Central memory CD8-positive, alpha-beta T cell (primary cell): Measurements from ENCODE around the gene SUPT3H.
"Not testable (repeated sequence)": the region's sequence is repeated elsewhere in the genome, so short reads cannot be mapped to it uniquely, and the experiment has no call there.

Experiments used
- ATAC-seq: fragments of 150-1000 bp; cut with Tn5 transposase; replicated peaks from 2 replicates; pipeline ENCODE4 v1.10.0; 2022; ENCODE audit warnings: mild to moderate bottlenecking, moderate FRiP score, moderate number of reproducible peaks; ENCODE audit not compliant: poor library complexity, severe bottlenecking; ENCODE audit errors: extremely low read depth
- DNase-seq, 2 donors: peaks; one replicate each; pipeline ENCODE4 v3.0.0; 2021; ENCODE audit warnings: low spot score in 2 of 2
- H3K27ac Mint-ChIP-seq: one replicate; pipeline ENCODE4 v1.8.0; 2022; ENCODE audit warnings: low read depth, mild to moderate bottlenecking, moderate library complexity, mixed read lengths
- H3K27me3 Mint-ChIP-seq: one replicate; pipeline ENCODE4 v1.8.0; 2022; ENCODE audit warnings: mixed read lengths
- H3K36me3 Mint-ChIP-seq: one replicate; pipeline ENCODE4 v1.8.0; 2022; ENCODE audit warnings: mild to moderate bottlenecking, moderate library complexity, mixed read lengths; ENCODE audit not compliant: insufficient read depth
- H3K4me1 Mint-ChIP-seq: one replicate; pipeline ENCODE4 v1.8.0; 2022; ENCODE audit warnings: mixed read lengths
- H3K4me3 Mint-ChIP-seq: one replicate; pipeline ENCODE4 v1.8.0; 2022; ENCODE audit warnings: mild to moderate bottlenecking, moderate library complexity, mixed read lengths
- H3K9me3 Mint-ChIP-seq: one replicate; pipeline ENCODE4 v1.8.0; 2022; ENCODE audit warnings: mixed read lengths

SUPT3H gene

DNA sequence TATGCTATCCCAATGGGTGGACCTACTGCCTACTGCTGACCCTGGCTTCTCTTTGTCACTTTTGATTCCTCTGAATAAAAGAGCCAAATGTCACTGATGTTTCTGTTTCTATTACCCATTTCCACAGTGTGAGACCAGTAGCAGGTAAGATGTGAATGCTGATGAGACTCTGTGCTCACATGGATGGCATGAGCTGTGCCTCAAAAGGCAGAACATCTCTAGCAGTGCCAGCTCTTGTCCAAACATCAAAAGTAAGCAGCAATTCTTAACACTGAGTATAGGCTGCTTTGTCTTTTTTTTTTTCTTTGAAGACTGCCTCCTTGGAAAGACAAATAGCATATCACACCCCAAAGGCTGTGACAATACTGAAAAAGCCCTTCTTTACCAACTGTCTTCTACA is 508.8 kb downstream of the SUPT3H start:
- no peak overlapping the region for H3K27ac Mint-ChIP-seq
- H3K27me3 Mint-ChIP-seq: no peaks in the 10 kb centered on the region
- peaks cover 20% of the 10 kb centered on the region for H3K4me1 Mint-ChIP-seq
- no peaks in the 10 kb centered on the region for H3K36me3 Mint-ChIP-seq
- DNase-seq (no peak), ATAC-seq (no peak)
- no peak overlapping the region for H3K4me3 Mint-ChIP-seq
- H3K9me3 Mint-ChIP-seq: peaks cover 11% of the 10 kb centered on the region

DNA sequence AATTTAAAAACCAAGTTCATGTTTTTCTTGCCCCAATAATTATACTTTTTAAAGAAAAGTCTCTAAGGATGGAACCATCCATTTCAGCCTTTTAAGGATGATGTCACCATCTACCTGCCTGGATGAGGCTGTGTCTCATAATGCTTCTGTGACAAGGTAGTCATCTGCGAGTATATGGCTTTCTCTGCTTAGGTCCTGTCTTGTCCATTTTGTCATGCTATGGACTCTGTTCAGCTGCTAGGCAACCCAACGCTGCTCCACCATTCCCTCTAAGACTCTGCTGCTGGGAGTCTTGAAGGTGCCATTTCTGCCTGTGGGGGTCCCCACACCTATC is 509.4 kb downstream of the SUPT3H start:
- H3K4me1 Mint-ChIP-seq: peaks cover 20% of the 10 kb centered on the region
- H3K36me3 Mint-ChIP-seq: no peaks in the 10 kb centered on the region
- H3K9me3 Mint-ChIP-seq: peaks cover 11% of the 10 kb centered on the region
- no peak overlapping the region for H3K4me3 Mint-ChIP-seq
- no peaks in the 10 kb centered on the region for H3K27me3 Mint-ChIP-seq
- DNase-seq (no peak), ATAC-seq (no peak)
- no peak overlapping the region for H3K27ac Mint-ChIP-seq

DNA sequence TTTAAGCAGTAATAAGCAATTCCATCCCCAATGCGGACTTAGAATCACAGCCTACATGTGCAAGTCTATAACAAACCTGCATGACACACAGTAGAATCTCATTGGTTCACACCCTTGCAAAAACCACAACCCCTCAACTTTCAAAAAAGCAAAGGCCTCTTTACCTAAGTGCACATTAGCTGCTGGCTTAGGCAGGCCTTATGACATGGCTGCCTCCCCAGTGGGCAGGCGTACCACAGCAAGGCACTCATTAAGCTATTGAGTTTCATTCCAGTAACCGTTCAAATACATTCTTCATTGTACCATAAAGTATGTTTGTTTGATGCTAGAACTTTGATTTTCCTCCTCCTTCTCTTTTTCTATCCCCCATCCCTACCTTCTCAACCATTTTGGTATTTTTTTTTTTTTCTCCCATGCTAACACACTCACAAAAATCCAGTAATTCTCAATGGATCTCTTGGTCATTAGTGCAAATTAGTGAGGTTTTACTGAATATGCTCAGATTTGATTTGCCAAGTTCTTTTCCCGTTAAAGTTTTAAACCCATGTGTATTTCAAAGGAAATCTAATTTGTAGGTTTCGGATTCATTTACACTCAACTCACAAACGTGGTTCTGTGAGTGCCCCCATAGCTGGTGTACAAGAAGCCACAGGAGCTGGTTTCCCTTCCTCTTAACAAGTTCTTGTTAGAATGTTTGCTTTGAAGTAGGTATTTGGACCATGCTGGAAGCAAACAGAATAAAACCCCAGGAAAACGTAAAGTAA is 510.0 kb downstream of the SUPT3H start:
- peaks cover 11% of the 10 kb centered on the region for H3K9me3 Mint-ChIP-seq
- no peak overlapping the region for H3K4me3 Mint-ChIP-seq
- H3K36me3 Mint-ChIP-seq: peaks cover 2% of the 10 kb centered on the region
- ATAC-seq (no peak), DNase-seq (no peak)
- no peaks in the 10 kb centered on the region for H3K27me3 Mint-ChIP-seq
- H3K27ac Mint-ChIP-seq: no peak overlapping the region
- H3K4me1 Mint-ChIP-seq: peaks cover 20% of the 10 kb centered on the region

GRCh38 chr6:44865184-44865583 is 512.5 kb downstream of the SUPT3H start:
- ATAC-seq, H3K4me3 Mint-ChIP-seq, H3K27me3 Mint-ChIP-seq, DNase-seq, H3K27ac Mint-ChIP-seq, H3K36me3 Mint-ChIP-seq: not testable (repeated sequence)
- Mint-ChIP-seq H3K9me3 (peaks cover 11% of the 10 kb centered on the region), H3K4me1 (peaks cover 18% of the 10 kb centered on the region)

GRCh38 chr6:44859901-44860410 is 517.8 kb downstream of the SUPT3H start:
- peaks cover 1% of the 10 kb centered on the region for H3K9me3 Mint-ChIP-seq
- peaks cover 12% of the 10 kb centered on the region for H3K4me1 Mint-ChIP-seq
- no peak for ATAC-seq
- H3K36me3 Mint-ChIP-seq: peaks cover 2% of the 10 kb centered on the region
- no peak overlapping the region for H3K27ac Mint-ChIP-seq
- DNase-seq: no peak
- H3K4me3 Mint-ChIP-seq: no peak overlapping the region
- H3K27me3 Mint-ChIP-seq: no peaks in the 10 kb centered on the region

DNA sequence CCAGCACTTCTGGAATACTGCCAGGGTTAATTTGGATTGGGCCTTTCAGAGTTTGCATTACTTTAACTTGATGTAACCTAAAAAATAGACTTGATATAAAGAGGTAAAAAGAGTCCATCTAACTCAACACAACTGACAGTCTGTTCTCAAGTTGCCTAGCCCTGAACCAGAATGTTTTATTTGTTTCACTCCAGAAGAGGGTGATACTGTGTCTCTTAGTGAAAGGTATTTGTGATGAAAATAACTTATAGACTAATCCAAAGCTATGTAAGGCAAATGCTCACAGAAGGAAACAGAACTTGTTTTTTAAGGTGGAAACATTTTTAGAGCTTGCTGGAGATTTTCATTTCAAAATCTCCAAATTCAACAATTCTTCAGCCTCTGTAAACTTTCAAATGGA is 518.7 kb downstream of the SUPT3H start:
- H3K36me3 Mint-ChIP-seq: peaks cover 2% of the 10 kb centered on the region
- H3K27ac Mint-ChIP-seq: no peak overlapping the region
- no peak for DNase-seq
- H3K4me3 Mint-ChIP-seq: no peak overlapping the region
- H3K9me3 Mint-ChIP-seq: no peaks in the 10 kb centered on the region
- H3K27me3 Mint-ChIP-seq: no peaks in the 10 kb centered on the region
- peaks cover 12% of the 10 kb centered on the region for H3K4me1 Mint-ChIP-seq
- ATAC-seq: no peak

GRCh38 chr6:44856479-44856878 is 521.3 kb downstream of the SUPT3H start:
- no peak overlapping the region for H3K4me3 Mint-ChIP-seq

GRCh38 chr6:44855562-44856411 is 521.9 kb downstream of the SUPT3H start:
- peaks cover 12% of the 10 kb centered on the region for H3K4me1 Mint-ChIP-seq
- H3K27ac Mint-ChIP-seq: no peak overlapping the region
- ATAC-seq (no peak), DNase-seq (no peak)
- no peak overlapping the region for H3K4me3 Mint-ChIP-seq
- no peaks in the 10 kb centered on the region for H3K27me3 Mint-ChIP-seq
- H3K9me3 Mint-ChIP-seq: no peaks in the 10 kb centered on the region
- H3K36me3 Mint-ChIP-seq: no peaks in the 10 kb centered on the region

More at GRCh38 chr6:44856479-44856878, 521.3 kb downstream of the SUPT3H start:
- Mint-ChIP-seq H3K27ac (no peak overlapping the region), H3K36me3 (no peaks in the 10 kb centered on the region), H3K27me3 (no peaks in the 10 kb centered on the region), H3K9me3 (no peaks in the 10 kb centered on the region), H3K4me1 (peaks cover 12% of the 10 kb centered on the region)
- DNase-seq: no peak
- ATAC-seq: no peak

DNA sequence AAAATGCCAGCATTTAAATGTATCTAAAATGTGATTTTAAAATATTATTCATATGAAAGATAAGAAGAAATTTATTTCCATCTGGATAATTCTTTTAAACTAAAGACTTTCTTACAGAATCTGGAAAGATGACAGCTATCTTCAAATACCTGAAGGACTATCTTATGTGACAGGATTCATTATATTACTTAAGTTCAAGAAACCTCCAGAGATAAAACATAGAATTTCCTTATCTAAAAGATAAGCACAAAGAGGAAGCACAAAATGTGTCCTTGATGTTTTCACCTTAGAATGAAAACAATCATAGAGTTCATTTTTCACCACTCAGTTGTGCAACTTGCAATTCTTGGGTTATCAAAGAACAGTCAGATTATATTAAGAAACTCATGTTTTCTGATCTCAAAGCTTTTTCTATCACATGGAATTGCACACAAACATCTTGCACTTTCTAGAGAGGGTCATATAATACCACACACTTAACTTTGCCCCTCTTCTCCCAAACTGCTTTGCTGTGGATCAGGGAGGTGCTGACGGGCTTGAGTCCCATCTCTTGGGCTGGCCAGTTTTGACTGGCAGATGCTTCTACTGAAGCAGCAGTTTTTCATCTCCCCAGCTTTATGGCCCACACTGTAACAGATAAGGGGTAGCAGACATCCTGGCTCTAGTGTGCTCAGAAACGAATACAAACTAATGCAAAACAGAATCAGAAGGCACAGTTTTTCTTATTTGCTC is 522.9 kb downstream of the SUPT3H start:
- no peak overlapping the region for H3K4me3 Mint-ChIP-seq
- H3K36me3 Mint-ChIP-seq: no peaks in the 10 kb centered on the region
- H3K27me3 Mint-ChIP-seq: no peaks in the 10 kb centered on the region
- H3K4me1 Mint-ChIP-seq: peaks cover 12% of the 10 kb centered on the region
- DNase-seq: no peak
- no peaks in the 10 kb centered on the region for H3K9me3 Mint-ChIP-seq
- ATAC-seq: no peak
- H3K27ac Mint-ChIP-seq: no peak overlapping the region

GRCh38 chr6:44851176-44851575 is 526.6 kb downstream of the SUPT3H start:
- Mint-ChIP-seq H3K4me1 (peaks cover 15% of the 10 kb centered on the region), H3K9me3 (no peaks in the 10 kb centered on the region), H3K4me3 (no peak overlapping the region), H3K27me3 (no peaks in the 10 kb centered on the region), H3K27ac (no peak overlapping the region), H3K36me3 (peaks cover 1% of the 10 kb centered on the region)
- ATAC-seq: no peak
- no peak for DNase-seq

DNA sequence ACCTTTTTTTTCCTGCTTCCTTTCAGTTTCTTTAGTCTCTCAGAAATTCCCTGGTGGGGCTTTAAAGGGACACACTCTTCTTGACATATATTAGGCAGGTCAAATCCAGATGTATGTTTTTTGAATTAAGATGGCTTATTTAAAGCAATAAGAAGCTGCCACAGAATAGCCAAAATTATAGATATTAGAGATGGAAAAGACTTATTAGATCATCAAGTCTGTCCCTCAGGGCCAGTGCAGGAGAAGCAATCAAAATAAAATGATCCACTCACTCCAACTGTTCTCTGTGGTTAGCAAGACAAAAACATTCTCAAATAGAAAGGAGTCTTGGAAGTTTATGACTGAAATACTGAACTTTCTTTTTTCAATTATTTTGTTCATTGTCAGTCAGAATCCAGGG is 527.4 kb downstream of the SUPT3H start:
- H3K4me3 Mint-ChIP-seq: no peak overlapping the region
- H3K36me3 Mint-ChIP-seq: peaks cover 1% of the 10 kb centered on the region
- H3K9me3 Mint-ChIP-seq: no peaks in the 10 kb centered on the region
- DNase-seq (no peak), ATAC-seq (no peak)
- H3K27ac Mint-ChIP-seq: no peak overlapping the region
- H3K27me3 Mint-ChIP-seq: no peaks in the 10 kb centered on the region
- peaks cover 12% of the 10 kb centered on the region for H3K4me1 Mint-ChIP-seq

- Mint-ChIP-seq H3K4me1 (peaks cover 11% of the 10 kb centered on the region), H3K9me3 (no peaks in the 10 kb centered on the region), H3K36me3 (peaks cover 1% of the 10 kb centered on the region), H3K27ac (no peak overlapping the region), H3K4me3 (no peak overlapping the region), H3K27me3 (no peaks in the 10 kb centered on the region)
- ATAC-seq: no peak
- DNase-seq: no peak
These were observed 527.9 kb downstream of the SUPT3H start for GRCh38 chr6:44849806-44850205.
